HL-60 (cell line): ENCODE measurements around the gene HNRNPL.

Experiments used
- DNase-seq, 2 experiments: peaks; one replicate each; pipeline ENCODE4 v3.0.0-alpha.2; 2010 to 2020; ENCODE audit warnings: low read depth in 1 of 2, low spot score in 1 of 2
- H3K27ac ChIP-seq: fragments of 250-450 bp; sonication (Bioruptor Pico); replicated peaks from 2 replicates; pipeline ENCODE4 v1.5.1; 2020; ENCODE audit warnings: mild to moderate bottlenecking, moderate library complexity
- H3K27me3 ChIP-seq: fragments of 250-450 bp; sonication (Bioruptor Pico); 2 replicates; pipeline ENCODE4 v1.5.1; 2021; ENCODE audit warnings: mild to moderate bottlenecking, moderate library complexity; ENCODE audit not compliant: insufficient read depth, poor library complexity, severe bottlenecking
- H3K4me3 ChIP-seq: replicated peaks from 2 replicates; pipeline ENCODE4 v1.5.1; 2011; ENCODE audit warnings: mild to moderate bottlenecking, control low read depth, low read length; ENCODE audit not compliant: insufficient read depth
- GABPA ChIP-seq: IDR thresholded peaks from 2 replicates; pipeline ENCODE4 v1.6.1; 2012; ENCODE audit warnings: low read depth
- POLR2AphosphoS5 ChIP-seq: IDR thresholded peaks from 2 replicates; pipeline ENCODE4 v1.6.1; 2012; ENCODE audit warnings: low read depth
- SPI1 ChIP-seq: IDR thresholded peaks from 2 replicates; pipeline ENCODE4 v1.6.1; 2012; ENCODE audit warnings: low read depth, mild to moderate bottlenecking, borderline replicate concordance
- TF ChIP-seq, protein P1 (sequence below): IDR thresholded peaks from 2 replicates; pipeline ENCODE4 v1.6.1; 2012; ENCODE audit warnings: low read depth; ENCODE audit not compliant: insufficient replicate concordance
- TF ChIP-seq, protein P2 (sequence below): IDR thresholded peaks from one replicate; pipeline ENCODE4 v1.5.1; 2011; ENCODE audit warnings: low read length, control low read depth, inconsistent platforms; ENCODE audit not compliant: insufficient read depth

The HNRNPL gene

DNA sequence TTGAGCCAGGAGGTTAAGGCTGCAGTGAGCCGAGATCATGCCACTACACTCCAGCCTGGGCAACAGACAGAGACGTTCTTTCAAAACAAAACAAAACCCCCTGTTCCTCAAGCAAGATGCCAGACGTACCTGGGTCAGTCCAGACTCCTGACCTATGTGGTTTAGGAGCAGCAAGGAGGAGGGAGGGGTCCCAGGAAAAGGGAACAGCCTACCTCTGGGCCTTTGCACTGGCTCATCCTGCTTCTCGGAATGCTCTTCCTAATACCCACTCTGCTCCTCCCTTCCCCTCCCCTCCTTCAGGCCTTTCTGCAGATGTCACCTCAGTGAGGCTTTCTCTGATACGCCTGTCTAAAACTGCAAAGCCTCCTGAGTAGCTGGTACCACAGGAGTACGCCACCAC lies 18.8 kb upstream of the HNRNPL start:
- Histone ChIP-seq H3K4me3 (no peak overlapping the region), H3K27me3 (no peaks in the 10 kb centered on the region), H3K27ac (no peak overlapping the region)
- TF ChIP-seq, protein P1, sequence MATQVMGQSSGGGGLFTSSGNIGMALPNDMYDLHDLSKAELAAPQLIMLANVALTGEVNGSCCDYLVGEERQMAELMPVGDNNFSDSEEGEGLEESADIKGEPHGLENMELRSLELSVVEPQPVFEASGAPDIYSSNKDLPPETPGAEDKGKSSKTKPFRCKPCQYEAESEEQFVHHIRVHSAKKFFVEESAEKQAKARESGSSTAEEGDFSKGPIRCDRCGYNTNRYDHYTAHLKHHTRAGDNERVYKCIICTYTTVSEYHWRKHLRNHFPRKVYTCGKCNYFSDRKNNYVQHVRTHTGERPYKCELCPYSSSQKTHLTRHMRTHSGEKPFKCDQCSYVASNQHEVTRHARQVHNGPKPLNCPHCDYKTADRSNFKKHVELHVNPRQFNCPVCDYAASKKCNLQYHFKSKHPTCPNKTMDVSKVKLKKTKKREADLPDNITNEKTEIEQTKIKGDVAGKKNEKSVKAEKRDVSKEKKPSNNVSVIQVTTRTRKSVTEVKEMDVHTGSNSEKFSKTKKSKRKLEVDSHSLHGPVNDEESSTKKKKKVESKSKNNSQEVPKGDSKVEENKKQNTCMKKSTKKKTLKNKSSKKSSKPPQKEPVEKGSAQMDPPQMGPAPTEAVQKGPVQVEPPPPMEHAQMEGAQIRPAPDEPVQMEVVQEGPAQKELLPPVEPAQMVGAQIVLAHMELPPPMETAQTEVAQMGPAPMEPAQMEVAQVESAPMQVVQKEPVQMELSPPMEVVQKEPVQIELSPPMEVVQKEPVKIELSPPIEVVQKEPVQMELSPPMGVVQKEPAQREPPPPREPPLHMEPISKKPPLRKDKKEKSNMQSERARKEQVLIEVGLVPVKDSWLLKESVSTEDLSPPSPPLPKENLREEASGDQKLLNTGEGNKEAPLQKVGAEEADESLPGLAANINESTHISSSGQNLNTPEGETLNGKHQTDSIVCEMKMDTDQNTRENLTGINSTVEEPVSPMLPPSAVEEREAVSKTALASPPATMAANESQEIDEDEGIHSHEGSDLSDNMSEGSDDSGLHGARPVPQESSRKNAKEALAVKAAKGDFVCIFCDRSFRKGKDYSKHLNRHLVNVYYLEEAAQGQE: no peak
- TF ChIP-seq GABPA (no peak), POLR2AphosphoS5 (no peak), SPI1 (no peak)
- TF ChIP-seq, protein P2, sequence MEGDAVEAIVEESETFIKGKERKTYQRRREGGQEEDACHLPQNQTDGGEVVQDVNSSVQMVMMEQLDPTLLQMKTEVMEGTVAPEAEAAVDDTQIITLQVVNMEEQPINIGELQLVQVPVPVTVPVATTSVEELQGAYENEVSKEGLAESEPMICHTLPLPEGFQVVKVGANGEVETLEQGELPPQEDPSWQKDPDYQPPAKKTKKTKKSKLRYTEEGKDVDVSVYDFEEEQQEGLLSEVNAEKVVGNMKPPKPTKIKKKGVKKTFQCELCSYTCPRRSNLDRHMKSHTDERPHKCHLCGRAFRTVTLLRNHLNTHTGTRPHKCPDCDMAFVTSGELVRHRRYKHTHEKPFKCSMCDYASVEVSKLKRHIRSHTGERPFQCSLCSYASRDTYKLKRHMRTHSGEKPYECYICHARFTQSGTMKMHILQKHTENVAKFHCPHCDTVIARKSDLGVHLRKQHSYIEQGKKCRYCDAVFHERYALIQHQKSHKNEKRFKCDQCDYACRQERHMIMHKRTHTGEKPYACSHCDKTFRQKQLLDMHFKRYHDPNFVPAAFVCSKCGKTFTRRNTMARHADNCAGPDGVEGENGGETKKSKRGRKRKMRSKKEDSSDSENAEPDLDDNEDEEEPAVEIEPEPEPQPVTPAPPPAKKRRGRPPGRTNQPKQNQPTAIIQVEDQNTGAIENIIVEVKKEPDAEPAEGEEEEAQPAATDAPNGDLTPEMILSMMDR: no peak
- DNase-seq: no peak

DNA sequence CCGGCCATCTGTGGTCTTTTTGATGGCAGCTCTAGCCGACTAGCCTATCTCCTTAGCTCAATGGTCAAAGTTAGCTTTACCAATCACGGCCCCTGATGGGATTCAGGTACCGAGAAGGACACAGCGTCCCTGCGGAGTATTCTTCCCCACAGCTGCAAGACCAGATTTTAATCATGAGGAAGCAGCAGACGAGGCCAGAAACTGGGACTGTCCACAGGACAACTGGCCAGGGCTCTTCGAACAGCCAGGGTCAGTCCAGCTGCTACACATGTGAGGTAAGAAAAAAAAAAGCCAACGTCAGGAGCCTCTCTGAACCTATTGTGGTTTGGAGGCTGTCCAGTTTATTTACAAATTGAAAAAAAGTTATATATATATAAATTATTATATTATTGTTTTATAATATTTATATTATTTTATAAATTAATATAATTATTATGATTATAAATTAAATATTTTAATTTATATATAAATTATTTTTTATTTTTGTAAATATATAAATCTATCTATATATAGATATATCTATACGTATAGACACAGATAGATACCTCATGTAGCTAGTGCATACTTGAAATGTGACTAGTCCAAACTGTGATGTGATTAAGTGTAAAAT lies 17.5 kb upstream of the HNRNPL start:
- Histone ChIP-seq H3K4me3 (no peak overlapping the region), H3K27me3 (no peaks in the 10 kb centered on the region), H3K27ac (no peak overlapping the region)
- TF ChIP-seq GABPA: no peak
- TF ChIP-seq, protein P1: no peak
- TF ChIP-seq, protein P2: no peak
- DNase-seq: no peak

DNA sequence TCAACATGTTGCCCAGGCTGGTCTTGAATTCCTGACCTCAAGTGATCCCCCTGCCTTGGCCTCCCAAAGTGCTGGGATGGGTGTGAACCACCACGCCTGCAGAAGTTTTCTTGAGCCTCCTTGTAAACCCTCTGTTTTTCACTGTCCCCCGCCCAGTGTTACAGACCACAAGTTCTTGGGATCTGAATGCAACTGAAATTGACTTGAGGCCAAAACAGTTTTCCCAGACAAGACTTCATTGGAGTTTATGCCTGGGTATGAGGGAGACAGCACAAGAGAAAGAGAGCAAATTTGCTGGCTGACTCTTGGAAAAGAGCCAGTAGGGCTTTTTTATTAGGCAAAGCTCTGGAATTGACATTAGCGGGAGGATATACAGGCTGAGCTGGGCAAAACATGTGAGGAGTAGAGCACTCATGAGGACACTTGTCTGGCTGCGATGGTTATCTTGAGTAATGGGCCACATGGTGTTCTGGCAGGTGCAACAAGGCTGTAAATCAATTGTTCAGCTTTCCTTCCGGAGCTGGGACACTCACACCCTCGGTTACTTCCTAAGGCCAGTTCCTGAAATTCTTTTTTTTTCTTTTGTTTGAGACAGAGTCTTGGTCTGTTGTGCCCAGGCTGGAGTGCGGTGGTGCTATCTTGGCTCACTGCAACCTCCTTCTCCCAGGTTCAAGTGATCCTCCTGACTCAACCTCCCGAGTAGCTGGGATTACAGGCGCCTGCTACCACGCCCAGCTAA lies 12.7 kb upstream of the HNRNPL start:
- Histone ChIP-seq H3K27ac (no peak overlapping the region), H3K4me3 (no peak overlapping the region), H3K27me3 (no peaks in the 10 kb centered on the region)
- TF ChIP-seq, protein P2: no peak
- TF ChIP-seq POLR2AphosphoS5 (no peak), GABPA (no peak), SPI1 (no peak)
- TF ChIP-seq, protein P1: no peak
- DNase-seq: no peak
